HG03442 (cell line): ENCODE data around the gene PLAC9.

Experiments
- ATAC-seq: cut with Tn5 transposase; IDR thresholded peaks from one replicate; pipeline ENCODE4 v1.9.1; 2021; ENCODE audit warnings: mild to moderate bottlenecking, moderate library complexity; ENCODE audit not compliant: unreplicated experiment

PLAC9 gene

DNA sequence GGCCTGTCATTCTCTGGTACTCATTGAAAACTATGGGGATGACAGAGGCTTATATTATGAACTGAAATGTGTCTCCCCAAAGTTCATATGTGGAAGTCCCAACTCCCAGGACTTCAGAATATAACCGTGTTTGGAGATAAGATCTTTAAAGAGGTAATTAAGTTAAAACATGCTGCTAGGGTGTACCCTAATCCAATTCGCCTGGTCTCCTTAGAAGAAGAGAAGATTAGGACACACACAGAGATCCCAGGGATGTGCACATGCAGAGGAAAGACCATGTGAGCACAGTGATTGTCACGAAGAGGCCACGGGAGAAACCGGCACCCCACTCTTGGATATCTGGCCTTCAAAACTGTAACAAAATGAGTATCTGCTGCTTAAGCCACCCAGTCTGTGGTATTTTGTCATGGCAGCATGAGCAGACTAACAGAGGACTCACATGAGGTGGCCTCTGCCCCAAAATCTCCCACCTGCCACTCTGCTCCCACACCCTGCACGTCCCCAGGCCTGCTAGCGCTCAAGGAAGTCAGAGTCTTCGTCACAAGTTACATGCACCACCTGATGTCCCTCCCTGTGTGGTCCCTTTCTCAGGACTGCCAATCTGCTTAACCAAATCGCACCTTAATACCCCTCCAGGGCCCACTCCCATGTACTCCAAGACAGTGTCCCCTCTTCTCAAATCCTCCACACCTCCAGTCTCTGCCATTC lies 26.8 kb downstream of the PLAC9 start:
- ATAC-seq: no peak

DNA sequence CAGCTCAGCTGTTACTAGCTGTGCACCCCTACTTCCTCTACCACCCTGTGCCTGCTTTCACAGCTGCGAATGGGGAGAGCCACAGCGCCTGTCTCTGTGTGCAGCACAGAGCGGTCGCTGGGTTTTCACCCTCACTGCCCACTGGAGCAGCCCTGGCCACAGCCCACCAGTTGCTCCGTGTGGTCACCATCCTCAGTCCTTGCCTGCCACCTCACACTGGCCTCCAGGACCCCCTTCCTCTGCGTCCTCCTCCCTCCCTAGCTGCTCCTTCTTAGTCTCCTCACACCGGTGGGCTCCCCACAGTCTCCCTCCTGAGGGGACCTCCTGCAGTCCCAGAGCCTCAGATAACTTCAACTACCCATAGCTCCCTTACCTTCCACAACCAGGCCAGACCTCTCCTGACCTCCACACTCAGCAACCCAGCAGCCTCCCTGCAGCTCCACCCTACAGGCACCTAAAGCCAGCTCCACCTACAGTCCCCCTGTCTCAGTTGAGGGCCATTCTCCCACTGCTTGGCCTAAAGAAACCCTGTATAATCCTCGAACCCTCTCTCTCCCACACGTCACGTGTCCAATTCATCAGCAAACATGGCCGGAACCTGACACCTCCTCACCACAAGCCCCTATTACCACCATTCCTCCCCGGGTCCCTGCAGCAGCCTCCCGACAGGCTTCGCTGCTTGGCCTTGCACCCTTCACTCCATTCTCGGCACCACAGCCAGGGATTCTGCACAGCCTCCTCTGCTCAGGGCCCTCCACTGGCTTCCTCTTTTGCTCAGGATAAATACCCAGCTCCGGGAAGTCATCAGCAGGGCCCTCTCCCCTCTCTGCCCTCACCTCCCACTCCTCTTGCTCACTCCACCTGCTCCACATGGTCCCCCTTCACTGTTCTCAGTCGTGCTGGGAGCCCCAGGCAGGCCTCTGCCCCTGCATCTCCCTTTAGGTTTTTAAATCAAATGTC lies 28.1 kb downstream of the PLAC9 start:
- ATAC-seq: no peak

DNA sequence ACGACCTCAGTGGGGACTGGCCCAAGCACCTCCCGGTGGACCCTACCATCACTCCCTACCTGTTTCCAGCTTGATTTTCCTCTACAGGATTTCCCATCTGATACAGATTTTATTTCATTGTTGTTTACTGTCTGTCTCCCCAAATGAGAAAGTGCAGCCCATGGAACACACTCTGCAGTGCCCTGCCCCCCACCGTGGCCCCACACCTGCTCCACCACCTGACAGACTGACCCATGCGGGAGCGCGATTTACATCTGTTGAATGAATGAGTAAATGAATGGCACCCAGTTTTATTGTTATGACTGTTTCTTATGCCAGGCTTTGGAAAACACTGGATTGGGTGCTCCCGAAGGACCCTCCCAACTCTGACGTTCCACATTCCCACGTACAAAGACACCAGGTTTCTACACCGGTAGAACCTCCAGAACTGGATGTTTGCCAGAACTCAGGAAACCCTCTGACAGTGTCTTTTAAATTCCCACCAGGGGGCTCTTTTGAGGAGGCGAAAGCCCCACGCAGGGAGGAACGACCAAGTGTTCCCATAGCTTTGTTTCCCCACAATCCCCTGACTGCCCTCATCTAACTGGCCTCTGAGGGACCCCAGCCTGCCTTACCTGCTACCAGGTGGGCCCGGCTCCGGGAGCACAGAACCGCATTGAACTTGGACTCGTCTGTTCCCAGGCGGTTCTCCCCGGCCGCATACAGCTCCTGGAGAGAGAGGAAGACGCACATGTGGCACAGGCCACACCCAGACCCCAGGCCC lies 29.0 kb downstream of the PLAC9 start:
- ATAC-seq: no peak

DNA sequence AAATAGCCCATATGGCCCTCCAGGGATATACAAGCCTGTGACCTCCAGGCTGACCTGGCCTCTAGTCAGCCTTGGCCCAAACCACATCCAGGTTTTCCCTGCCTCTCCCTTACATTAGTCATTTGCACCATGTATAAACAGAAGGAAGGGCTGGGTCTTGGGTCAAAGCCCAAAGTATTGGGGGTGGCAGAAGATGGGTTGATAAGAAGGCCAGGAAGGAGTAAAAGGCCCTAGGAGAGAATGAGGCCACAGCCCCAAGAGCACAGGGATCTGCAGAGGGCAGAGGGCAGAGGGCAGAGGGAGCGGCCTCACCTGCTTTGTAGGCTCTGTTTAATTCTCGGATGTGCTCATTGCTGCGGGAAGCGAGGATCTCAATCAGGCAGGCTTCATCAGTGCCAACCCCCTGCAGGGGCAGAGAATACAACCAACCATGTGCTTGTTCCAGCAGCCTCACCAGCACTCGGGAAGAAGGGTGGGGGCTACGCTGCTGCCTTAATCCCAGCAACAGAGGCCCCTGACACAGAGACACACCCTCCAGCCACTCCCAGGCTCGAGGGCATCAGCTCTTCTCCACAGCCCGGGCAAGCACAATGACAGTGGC lies 31.3 kb downstream of the PLAC9 start:
- no peak for ATAC-seq

DNA sequence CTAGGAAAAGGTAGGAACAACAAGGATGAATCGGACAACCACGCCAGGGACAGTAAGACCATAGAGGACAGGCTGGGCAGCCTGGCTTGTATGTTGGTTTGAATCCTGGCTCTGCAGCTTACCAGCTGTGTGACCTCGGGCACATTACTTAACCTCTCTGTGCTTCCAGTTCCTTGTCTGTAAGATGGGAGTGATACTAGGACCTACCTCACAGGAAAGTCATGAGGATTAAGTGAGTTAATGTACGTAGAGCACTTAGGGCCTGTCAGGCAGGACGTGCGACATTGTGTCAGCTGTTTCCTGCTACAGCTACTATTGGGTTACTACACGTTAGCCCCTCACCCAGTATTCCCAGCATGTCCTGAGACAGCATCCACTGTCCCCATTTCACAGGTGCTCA lies 32.1 kb downstream of the PLAC9 start:
- ATAC-seq: no peak

DNA sequence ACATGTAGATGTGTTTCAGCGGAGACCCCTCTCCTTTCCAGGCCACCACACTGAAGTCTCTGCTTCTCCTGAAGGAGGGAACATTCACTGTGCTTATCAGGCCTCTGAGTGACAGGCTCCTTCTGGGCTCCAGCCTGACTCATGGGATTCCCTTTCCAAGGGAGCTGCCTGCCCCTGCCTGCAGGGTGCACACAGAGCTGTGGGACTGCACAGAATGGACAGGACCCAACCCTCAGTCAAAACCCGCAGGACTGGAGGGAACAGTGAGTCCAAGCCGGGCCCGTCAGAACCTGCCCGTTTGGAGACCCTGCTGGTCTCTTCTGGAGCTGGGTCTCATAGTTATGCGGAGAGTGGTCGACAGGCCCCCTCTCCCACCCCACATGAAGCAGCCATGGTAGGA lies 32.6 kb downstream of the PLAC9 start:
- ATAC-seq: no peak

DNA sequence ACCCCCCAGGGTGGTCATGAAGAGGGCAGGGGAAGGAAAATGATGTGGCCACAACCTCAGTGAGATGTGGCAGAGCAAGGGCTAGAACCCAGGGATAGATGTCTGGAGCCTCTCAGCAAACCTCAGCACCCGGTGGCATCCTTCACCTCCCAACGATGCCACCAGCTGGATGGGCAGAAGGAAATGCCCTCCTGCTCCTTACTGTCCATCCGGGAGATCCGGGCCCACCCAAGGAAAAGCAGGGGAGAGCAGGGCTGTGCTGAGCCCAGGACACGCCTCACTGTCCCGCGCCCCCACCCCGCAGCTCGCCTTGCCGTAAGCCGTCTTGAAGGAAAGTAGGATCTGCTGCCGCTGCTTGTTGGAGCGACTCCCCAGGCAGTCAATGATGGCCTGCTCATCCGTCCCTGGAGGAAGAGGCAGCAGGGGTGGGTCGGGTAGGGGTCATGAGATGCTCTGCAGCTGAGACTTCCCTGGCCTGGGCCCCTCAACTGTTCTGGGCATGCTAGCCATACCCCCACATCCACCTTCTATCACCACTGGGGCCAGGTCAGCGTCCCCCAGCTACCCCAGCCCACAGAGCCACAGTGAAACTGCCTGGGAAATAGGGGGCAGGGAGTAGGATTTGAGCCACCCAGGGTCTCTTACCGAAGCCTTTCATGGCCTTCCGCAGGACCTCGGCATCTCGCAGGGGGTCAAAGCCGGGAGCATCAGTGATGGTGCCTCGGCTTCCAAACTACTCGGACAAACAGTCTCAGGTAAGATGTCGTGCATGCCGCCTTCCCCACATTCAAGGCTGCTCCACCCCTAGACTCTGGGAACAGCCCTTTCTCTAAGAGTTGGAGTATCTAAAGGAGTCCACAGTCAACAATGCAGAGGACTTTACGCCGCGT lies 34.3 kb downstream of the PLAC9 start:
- no peak for ATAC-seq

DNA sequence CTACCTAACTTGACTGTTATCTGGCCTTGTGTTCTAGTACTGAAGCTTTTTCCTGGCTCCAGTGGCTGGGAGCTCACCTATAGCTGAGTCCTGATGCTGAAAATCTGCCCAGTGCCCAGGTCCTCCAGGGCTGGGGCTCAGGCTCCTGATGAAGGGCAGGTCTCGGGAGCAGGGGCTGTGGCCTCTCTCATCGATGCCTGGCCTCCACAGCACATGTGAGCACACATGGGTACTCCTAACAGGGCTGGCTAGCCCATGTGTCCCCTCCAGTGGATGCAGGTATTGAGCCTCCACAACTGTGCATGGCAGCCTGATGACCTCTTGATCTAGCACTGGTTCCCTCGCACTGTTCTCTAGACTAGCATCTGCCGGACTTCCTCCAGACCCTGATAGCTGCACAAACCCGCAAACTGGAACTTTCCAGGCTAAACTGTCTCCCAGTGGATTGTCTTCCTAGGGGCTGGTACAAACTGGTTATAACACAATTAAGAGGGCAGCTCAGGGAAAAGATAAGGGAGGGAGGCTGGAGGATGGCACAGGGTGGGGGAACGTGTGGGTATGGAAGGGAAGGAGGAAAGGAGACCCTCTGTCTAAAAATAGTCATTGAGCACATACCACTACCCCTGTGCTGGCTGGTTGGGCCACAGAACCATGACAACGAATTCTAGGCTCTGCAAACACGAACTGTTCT lies 35.1 kb downstream of the PLAC9 start:
- ATAC-seq: no peak

DNA sequence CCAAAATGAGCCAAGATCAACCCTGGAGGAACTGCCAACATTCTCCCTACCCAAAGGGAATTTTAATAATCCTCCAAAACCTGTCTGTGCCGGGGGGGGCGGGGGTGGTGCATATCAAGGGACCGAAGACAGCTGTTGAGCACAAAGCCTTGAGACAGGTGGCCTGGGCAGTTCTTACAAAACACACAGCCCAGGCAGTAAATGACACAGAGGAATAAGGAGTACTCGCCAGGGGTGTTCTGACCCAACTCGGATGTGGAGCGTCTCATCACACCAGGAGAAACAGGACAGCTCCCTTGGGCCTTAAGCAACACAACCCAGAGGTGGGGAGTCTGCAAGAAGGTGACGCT lies 35.6 kb downstream of the PLAC9 start:
- ATAC-seq: no peak

DNA sequence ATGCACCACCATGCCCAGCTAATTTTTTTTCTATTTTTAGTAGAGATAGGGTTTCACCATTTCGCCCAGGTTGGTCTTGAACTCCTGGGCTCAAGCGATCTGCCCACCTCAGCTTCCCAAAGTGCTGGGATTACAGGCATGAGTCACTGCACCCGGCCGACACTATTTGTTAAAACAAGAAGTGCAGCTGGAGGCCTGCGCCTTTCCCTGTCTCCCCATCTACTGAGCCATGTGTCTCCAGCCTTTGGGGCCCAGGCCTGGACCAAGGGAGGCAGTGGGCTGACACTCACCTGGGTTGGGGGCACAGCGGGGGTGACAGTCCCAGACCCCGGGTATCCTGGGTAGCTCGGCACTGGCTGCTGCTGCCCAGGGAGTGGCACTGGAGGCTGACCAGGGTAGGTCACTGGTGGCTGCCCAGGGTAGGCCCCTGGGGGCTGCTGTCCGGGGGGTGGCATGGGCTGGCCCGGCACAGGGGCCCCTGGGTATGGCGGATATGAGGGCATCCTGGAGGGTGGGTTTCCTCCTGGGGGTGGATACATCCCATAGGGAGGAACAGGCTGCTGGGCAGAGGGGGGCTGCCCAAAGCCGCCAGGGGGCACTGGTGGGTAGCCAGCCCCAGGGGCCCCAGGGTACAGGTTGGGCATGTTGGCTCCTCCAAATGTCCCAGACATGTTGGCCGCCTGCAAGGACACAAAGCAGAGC lies 36.3 kb downstream of the PLAC9 start:
- ATAC-seq: no peak

DNA sequence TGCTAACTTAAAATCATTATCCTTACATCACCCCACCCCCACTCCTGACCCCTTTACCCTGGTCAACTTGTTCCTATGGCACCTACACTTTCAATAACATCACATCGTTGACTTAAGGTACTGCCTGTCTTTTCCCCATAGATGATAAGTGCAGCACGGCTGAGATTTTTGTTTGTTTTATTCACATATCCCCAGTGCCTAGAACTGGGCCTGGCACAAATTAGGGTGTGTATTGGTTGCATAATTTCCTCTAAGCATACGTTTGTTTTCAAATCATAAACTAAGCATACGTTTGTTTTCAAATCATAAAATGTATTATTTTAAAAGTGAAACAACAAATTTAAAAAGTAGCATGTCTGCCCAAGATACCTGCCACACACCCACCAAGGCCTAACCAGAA lies 37.5 kb downstream of the PLAC9 start:
- no peak for ATAC-seq

DNA sequence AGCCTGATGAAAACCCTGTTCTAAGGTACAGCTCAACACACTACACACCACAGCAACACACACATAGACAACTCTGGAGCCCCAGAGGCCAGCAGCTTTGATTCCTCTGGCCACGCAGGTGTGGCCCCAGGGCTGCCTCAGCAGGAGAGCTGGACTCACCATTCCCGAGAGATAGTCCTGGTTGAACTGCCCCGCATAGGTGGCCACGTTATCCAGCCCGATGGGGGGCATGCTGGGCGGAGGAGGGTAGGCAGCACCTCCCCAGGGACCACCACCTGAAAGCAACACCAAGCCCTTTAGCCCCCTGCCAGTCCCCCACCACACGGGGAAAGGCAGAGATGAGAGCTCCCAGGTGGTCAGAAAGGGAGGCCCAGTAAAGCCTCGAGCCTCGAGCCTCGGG lies 38.1 kb downstream of the PLAC9 start:
- no peak for ATAC-seq

DNA sequence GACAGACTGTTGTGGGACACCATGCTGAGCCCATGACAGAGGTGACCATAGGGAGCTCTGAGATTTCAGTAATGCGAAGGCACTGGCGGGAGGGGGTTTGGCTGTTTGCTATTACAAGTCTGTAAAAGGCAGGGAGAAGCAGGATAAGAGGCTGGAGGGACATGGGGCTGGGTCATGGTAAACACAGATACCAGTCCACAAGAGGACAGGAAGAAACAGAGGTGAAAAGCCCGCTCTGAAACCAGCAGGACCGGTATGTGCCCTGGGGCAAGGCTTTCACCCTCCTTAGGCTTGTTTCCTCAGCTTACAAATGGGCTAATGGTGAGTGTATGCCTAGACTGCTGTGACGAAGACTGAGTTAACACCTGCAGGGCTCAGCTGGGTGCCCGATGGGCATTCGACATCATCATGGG lies 38.7 kb downstream of the PLAC9 start:
- no peak for ATAC-seq

DNA sequence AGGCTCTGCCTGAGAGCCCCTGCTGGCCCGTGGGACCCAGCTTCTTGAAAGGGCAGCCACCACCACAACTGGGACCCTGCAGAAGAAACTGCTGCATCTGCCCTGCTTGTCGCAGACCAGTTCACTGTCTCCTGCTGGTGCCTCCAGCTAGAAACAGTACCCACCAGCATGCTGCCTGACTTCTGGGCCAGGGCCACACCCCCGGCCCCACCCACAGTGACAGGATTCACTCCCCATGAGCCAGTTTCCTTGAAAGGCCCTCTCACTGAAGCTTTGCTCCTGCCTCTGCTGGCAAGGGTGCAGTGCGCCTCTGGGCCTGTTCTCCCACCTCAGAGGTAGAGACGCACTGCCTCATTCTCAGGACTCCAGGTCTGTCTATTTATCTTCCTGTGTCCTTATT lies 40.4 kb downstream of the PLAC9 start:
- ATAC-seq: no peak

DNA sequence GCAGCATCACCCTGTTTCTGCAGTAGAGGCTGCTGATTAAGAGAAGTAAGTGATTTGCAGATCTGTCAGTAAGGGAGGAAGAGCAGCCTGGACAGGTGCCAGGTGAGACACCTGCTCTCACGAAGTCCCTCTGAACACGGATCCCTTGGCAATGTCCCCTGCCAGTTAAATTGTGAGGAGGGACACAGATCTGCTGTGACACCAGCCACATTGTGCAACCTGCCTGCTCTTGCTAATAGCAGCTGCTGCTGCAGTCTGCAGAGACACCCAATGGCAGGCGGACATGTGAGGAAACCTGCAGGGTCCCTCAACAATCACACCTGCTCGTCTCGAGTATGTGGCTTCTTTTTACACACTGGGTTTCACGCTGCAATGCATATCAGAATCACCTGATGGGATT lies 40.9 kb downstream of the PLAC9 start:
- ATAC-seq: no peak

DNA sequence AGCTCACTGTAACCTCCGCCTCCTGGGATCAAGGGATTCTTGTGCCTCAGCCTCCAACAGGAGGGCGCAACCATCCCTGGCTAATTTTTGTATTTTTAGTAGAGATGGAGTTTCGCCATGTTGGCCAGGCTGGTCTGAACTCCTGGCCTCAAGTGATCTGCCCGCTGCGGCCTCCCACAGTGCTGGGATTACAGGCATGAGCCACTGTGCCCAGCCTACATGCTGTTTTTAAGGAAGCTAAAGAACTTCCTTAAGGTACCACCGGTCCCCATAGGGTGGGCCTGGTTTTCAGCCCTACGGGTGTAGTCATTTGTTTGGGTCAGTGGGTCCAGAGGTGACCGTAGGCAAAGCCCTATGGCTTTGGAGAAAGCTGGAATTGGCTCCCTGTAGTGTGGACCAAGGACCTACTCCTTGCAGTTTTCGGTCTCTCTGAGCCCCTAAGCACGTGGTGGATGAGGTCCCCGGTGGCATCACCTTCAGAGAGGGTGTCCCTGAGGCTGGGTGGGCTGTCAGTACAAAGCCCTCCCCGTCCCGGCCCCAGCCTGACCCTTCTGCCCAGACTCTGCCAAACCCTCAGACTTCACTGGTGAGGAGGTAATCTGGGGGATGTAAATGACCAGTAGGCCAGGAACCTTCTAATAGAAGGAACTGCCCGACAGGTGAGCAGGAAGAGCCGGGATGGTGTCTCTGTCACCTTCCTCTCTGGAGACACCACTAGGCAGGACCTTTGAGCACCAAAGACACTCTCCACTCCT lies 42.3 kb downstream of the PLAC9 start:
- no peak for ATAC-seq

DNA sequence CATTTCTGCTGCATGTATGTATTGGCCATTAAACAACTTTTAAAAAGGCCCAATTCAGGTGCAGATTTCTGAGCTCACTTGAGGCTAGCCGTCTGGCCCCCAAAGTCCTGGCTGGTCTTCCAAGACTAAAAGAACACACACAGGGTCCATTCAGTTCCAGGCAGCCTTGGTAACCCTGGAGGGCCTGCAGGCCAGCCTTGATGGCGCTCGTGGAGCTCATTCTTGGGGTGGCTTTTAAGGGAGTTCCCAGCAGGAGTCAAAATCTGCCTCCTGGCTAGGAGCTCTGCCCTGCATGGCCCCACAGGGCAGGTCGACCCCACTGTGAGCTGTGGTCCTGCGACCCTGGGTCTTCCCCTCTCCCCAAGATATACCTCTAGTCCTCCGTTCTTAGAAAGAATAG lies 44.0 kb downstream of the PLAC9 start:
- ATAC-seq: no peak
